Activated CD8-positive, alpha-beta T cell treated with anti-CD3 and anti-CD28 coated beads, Interleukin-2, amount 10 ng/mL, durations not matched to agents 7 days and 5 days (primary cell): ENCODE results near the gene RAB11FIP3. TPM values are rescaled to one million over a fixed set of nuclear protein-coding genes. Genes with fewer than 3 reads are reported as not detected.
"Not testable (repeated sequence)": the region's sequence is repeated elsewhere in the genome, so short reads cannot be mapped to it uniquely, and the experiment has no call there.

ENCODE experiments used
- ATAC-seq: fragments of 150-1000 bp; cut with Tn5 transposase; one replicate; pipeline ENCODE4 v1.10.0; 2021; ENCODE audit warnings: moderate library complexity
- CTCF ChIA-PET: fragments of 350-600 bp; sonication (Branson Sonifier 250); formaldehyde crosslinking; loops from one replicate; lab custom pipeline; 2021; ENCODE audit warnings: antibody characterized with exemption; lab: Charles Lee
- POLR2A ChIA-PET: fragments of 350-600 bp; sonication (Branson Sonifier 250); formaldehyde crosslinking; loops from one replicate; lab custom pipeline; 2021; ENCODE audit warnings: antibody characterized with exemption; lab: Charles Lee
- DNase-seq: peaks from one replicate; pipeline ENCODE4 v3.0.0-alpha.2; 2020
- H3K27ac Mint-ChIP-seq: one replicate; pipeline ENCODE4 v1.8.0; 2021; ENCODE audit warnings: mild to moderate bottlenecking, mixed read lengths
- H3K27me3 Mint-ChIP-seq: one replicate; pipeline ENCODE4 v1.8.0; 2021; ENCODE audit warnings: low read depth, mixed read lengths
- H3K36me3 Mint-ChIP-seq: one replicate; pipeline ENCODE4 v1.8.0; 2021; ENCODE audit warnings: low read depth, mixed read lengths
- H3K4me1 Mint-ChIP-seq: one replicate; pipeline ENCODE4 v1.8.0; 2021; ENCODE audit warnings: low read depth, mixed read lengths
- H3K4me3 Mint-ChIP-seq: one replicate; pipeline ENCODE4 v1.8.0; 2021; ENCODE audit warnings: mild to moderate bottlenecking, mixed read lengths
- H3K9me3 Mint-ChIP-seq: one replicate; pipeline ENCODE4 v1.8.0; 2022; ENCODE audit warnings: mixed read lengths; ENCODE audit not compliant: insufficient read depth
- total RNA-seq, 2 experiments: library from RNA; stranded (reverse); gene quantifications; one replicate each; pipeline ENCODE4 v1.2.3, GENCODE V29; 2021

The RAB11FIP3 gene
- total RNA-seq, 2 experiments from 2014 or later: 20.7 to 23.4 TPM

DNA sequence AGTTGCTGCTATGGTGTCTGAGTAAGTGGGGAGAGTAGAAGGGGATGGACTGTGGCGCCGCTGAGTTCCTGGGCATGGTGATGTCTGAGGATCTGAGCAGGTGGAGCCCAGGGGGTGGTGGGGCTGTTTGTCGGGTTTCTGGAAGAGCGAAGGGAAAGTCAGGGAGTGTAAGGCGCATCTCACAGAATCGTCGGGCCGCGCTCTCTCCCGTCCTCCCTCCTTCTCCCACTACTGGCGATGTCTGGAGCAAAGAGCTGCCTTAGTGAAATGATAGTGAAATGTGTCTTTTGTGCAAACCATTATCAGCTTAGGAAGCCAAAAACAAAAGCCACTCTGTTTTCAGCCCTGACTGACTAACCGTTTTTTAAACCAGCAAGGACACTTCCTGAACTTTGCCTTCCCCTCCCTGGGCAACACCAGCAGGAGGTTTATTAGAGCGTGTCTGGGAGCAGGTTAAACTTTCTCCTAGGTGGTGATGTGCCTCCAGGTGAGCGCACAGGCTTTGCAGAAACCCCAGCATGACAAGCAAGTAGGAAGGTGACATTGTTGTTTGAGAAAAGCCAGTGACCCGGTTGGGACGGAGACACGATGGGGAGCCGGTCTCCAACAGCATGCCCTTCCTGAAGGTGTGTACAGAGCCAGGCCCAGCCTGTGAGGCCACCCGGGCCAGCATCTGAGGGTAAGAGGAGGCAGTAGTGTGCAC is 49.1 kb downstream of the RAB11FIP3 start:
- Mint-ChIP-seq H3K9me3 (no peaks in the 10 kb centered on the region), H3K27ac (no peak overlapping the region), H3K27me3 (no peaks in the 10 kb centered on the region), H3K4me1 (no peaks in the 10 kb centered on the region), H3K4me3 (no peak overlapping the region), H3K36me3 (no peaks in the 10 kb centered on the region)
- DNase-seq: no peak
- CTCF ChIA-PET: no interaction called here
- no peak for ATAC-seq
- POLR2A ChIA-PET: interaction anchor here (0.7 kb wide), 1 partner anchor 116 kb away, joined by 3 read pairs; no protein-coding TSS in a partner anchor

GRCh38 chr16:476039-476438 is 50.6 kb downstream of the RAB11FIP3 start:
- Mint-ChIP-seq H3K9me3 (no peaks in the 10 kb centered on the region), H3K27me3 (no peaks in the 10 kb centered on the region), H3K4me3 (no peak overlapping the region), H3K36me3 (no peaks in the 10 kb centered on the region), H3K27ac (no peak overlapping the region), H3K4me1 (no peaks in the 10 kb centered on the region)
- ChIA-PET CTCF (no interaction called here), POLR2A (no interaction called here)
- DNase-seq: no peak
- ATAC-seq: no peak

DNA sequence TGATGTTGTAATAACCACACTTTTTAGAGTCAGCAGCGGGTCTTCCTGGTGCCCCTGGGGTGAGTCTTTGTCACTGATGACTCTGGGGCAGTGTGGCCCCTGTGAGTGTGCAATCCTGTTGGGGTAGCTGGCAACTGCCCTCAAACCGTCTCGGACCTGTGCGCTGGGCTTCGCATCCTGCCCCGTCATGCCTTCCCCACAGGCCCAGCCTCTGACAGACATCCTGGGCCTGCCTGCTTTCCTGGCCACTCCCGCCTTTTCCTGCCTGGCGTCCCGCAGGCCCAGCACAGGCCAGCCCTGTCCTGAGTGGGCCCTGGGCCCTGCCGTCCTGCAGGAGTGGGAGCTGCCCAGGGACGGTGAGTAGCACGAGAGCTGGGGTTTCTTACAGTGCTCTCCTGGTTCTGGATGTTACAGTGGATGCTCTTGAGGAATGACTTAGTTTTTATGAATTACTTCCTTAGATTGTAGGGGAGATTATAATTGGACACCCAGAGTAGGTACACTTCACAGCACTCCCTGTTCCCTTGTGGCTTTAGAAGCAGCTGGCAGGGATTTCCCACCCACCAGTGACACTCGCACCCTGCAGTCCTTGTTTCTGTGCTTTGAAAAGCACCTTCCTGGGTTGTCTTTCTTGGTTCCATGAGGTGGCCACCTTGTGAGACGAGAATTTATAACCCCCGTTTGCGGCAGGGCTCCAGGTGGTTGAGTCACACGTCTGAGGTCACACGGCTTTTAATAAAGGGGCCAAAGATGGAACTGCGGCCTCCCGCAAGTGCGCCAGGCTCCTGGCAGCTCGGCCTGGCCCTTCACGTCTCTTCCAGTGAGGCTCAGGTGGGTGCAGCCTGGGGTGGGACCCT is 52.1 kb downstream of the RAB11FIP3 start:
- ChIA-PET CTCF (no interaction called here), POLR2A (no interaction called here)
- H3K9me3 Mint-ChIP-seq: no peaks in the 10 kb centered on the region
- no peak overlapping the region for H3K27ac Mint-ChIP-seq
- no peak for ATAC-seq
- H3K27me3 Mint-ChIP-seq: no peaks in the 10 kb centered on the region
- no peak overlapping the region for H3K4me3 Mint-ChIP-seq
- DNase-seq: no peak
- H3K36me3 Mint-ChIP-seq: no peaks in the 10 kb centered on the region
- no peaks in the 10 kb centered on the region for H3K4me1 Mint-ChIP-seq

DNA sequence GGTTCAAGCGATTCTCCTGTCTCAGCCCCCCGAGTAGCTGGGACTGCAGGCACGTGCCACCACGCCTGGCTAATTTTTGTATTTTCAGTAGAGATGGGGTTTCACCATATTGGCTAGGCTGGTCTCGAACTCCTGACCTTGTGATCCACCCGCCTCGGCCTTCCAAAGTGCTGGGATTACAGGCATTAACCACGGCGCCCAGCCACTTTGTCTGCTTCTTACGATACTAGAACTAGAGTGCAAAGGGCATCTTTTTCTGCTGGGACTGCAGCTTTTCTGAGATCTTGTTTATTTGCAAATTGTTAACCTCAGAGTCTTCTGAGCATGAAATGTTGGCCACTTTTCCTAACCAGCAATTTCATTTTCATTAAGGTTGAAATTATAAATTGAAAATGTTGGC is 52.8 kb downstream of the RAB11FIP3 start:
- H3K36me3 Mint-ChIP-seq, H3K9me3 Mint-ChIP-seq, H3K27ac Mint-ChIP-seq, ATAC-seq, H3K4me3 Mint-ChIP-seq, CTCF ChIA-PET, H3K4me1 Mint-ChIP-seq, DNase-seq, POLR2A ChIA-PET, H3K27me3 Mint-ChIP-seq: not testable (repeated sequence)

GRCh38 chr16:482468-483185 is 57.2 kb downstream of the RAB11FIP3 start:
- H3K4me3 Mint-ChIP-seq: no peak overlapping the region
- CTCF ChIA-PET: no interaction called here

GRCh38 chr16:483341-484075 is 58.1 kb downstream of the RAB11FIP3 start:
- ChIA-PET POLR2A (no interaction called here), CTCF (no interaction called here)
- no peaks in the 10 kb centered on the region for H3K4me1 Mint-ChIP-seq
- peaks cover 2% of the 10 kb centered on the region for H3K36me3 Mint-ChIP-seq
- no peaks in the 10 kb centered on the region for H3K9me3 Mint-ChIP-seq
- H3K4me3 Mint-ChIP-seq: no peak overlapping the region
- H3K27ac Mint-ChIP-seq: no peak overlapping the region
- DNase-seq (no peak), ATAC-seq (no peak)
- H3K27me3 Mint-ChIP-seq: no peaks in the 10 kb centered on the region

More at GRCh38 chr16:482468-483185, 57.2 kb downstream of the RAB11FIP3 start:
- POLR2A ChIA-PET: no interaction called here
- Mint-ChIP-seq H3K4me1 (no peaks in the 10 kb centered on the region), H3K9me3 (no peaks in the 10 kb centered on the region), H3K27ac (no peak overlapping the region), H3K36me3 (no peaks in the 10 kb centered on the region), H3K27me3 (no peaks in the 10 kb centered on the region)
- ATAC-seq (no peak), DNase-seq (no peak)

- Mint-ChIP-seq H3K36me3 (peaks cover 2% of the 10 kb centered on the region), H3K4me1 (no peaks in the 10 kb centered on the region), H3K9me3 (no peaks in the 10 kb centered on the region), H3K4me3 (no peak overlapping the region), H3K27me3 (no peaks in the 10 kb centered on the region), H3K27ac (no peak overlapping the region)
- ATAC-seq: no peak
- POLR2A ChIA-PET: no interaction called here
- CTCF ChIA-PET: no interaction called here
- DNase-seq: no peak
Observed at GRCh38 chr16:489606-490005, 64.2 kb downstream of the RAB11FIP3 start.

DNA sequence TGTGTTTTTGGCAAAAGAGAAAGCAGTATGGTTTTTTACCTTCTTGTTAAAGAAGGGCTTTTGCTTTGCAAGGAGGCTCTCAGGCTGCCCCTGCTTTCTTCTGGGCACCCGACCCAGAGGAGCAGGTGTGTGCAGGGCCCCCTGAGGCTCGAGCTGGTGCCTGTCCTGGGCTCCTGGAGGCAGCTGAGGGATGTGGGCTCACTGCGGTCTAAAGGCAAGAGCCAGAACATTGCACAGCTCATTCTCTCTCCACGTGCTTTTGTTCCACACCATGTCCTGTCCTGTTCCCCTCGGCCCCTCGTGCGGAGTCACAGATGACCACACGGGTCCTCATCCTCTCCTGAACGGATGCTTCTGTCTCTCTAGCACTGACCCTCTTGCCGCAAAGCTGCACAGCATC is 65.3 kb downstream of the RAB11FIP3 start:
- H3K27me3 Mint-ChIP-seq: no peaks in the 10 kb centered on the region
- ATAC-seq (no peak), DNase-seq (no peak)
- ChIA-PET POLR2A (no interaction called here), CTCF (no interaction called here)
- no peaks in the 10 kb centered on the region for H3K9me3 Mint-ChIP-seq
- no peak overlapping the region for H3K4me3 Mint-ChIP-seq
- H3K27ac Mint-ChIP-seq: no peak overlapping the region
- H3K4me1 Mint-ChIP-seq: peaks cover 7% of the 10 kb centered on the region
- H3K36me3 Mint-ChIP-seq: peaks cover 2% of the 10 kb centered on the region

DNA sequence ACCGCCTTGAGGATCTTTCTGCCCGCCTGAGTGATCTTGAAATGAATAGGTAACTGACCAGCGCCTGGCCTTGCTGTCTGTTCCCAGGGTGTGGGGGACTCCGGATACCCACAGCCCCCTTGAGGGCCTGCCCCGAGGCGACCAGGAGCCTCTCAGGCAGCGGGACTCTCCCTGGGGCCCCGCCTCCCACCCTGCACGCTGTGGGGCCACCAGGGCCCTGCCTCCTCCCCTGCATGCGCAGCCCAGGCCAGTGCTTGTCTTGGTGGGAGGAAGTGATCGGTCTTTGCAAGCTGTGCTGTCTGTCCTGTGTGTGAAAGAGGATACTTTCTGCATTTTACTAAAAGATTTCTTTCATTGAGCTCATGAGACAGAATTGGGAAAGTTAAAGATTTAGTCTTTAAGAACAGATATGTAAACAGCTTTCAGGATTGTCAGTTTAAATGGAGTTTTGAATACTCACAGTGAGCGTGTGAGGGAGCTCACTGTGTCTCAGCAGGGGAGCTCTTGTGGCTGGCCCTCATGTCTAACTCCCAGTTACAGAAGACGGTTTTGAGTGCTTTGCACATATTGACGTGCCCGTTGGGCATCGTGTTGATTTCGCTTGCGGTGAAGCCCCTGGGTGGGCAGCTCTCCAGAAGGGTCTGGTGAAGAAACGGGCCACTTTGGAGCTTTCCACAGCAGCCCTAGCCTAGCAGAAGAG is 65.9 kb downstream of the RAB11FIP3 start:
- Mint-ChIP-seq H3K4me3 (no peak overlapping the region), H3K36me3 (peaks cover 2% of the 10 kb centered on the region), H3K27ac (no peak overlapping the region), H3K4me1 (peaks cover 7% of the 10 kb centered on the region), H3K9me3 (no peaks in the 10 kb centered on the region), H3K27me3 (no peaks in the 10 kb centered on the region)
- DNase-seq (no peak), ATAC-seq (no peak)
- CTCF ChIA-PET: no interaction called here
- POLR2A ChIA-PET: no interaction called here

DNA sequence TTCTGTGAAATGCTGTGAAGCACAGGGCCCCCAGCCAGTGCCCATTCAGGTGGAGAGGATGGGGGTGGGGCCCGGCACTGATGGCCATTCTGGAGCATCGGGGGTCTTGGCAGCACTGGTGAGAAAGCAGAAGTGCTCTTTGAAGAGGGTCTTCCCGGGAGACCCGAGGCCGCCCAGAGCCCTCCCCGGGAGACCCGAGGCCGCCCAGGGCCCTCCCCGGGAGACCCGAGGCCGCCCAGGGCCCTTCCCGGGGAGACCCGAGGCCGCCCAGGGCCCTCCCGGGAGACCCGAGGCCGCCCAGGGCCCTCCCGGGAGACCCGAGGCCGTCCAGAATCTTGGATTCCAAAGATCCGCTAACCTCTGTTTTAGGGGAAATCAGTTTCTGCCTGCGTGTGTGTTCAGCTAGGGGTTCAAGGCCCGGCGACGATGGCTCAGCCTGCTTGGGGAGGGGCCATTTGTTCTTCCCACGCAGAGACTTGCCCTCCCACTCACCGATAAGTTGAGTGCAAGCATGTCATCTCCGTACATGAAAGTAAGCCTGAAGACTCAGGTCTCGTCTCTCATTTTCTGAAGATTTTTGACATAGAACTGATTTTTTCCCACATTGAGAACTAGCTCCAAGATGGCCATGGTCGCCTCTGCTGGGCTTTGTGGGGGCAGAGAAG is 66.9 kb downstream of the RAB11FIP3 start:
- Mint-ChIP-seq H3K4me1 (peaks cover 7% of the 10 kb centered on the region), H3K27me3 (no peaks in the 10 kb centered on the region), H3K4me3 (no peak overlapping the region), H3K36me3 (peaks cover 2% of the 10 kb centered on the region), H3K9me3 (no peaks in the 10 kb centered on the region), H3K27ac (no peak overlapping the region)
- ATAC-seq (no peak), DNase-seq (no peak)
- POLR2A ChIA-PET: no interaction called here
- CTCF ChIA-PET: no interaction called here
